Mesendoderm (in vitro differentiated cells): ENCODE results near the gene CCDC187.

Source experiments
- DNase-seq: peaks from one replicate; pipeline ENCODE4 v3.0.0; 2013
- H2AK5ac ChIP-seq: 2 replicates; pipeline ENCODE4 v1.6.1; 2013; ENCODE audit warnings: low read length, inconsistent platforms
- H2BK120ac ChIP-seq: 2 replicates; pipeline ENCODE4 v1.6.1; 2013; ENCODE audit warnings: low read depth, mild to moderate bottlenecking, low read length, moderate library complexity, mixed read lengths
- H2BK15ac ChIP-seq: replicated peaks from 2 replicates; pipeline ENCODE4 v1.6.1; 2013; ENCODE audit warnings: low read depth, mild to moderate bottlenecking, moderate library complexity
- H2BK5ac ChIP-seq: 2 replicates; pipeline ENCODE4 v1.6.1; 2013; ENCODE audit warnings: low read length, inconsistent platforms
- H3K18ac ChIP-seq: 2 replicates; pipeline ENCODE4 v1.6.1; 2013; ENCODE audit warnings: mild to moderate bottlenecking, low read length, mixed read lengths
- H3K23ac ChIP-seq: one replicate; pipeline ENCODE4 v1.6.1; 2013; ENCODE audit warnings: low read length
- H3K27ac ChIP-seq: 2 replicates; pipeline ENCODE4 v1.5.1; 2013; ENCODE audit warnings: low read depth, mild to moderate bottlenecking, inconsistent platforms, low read length, moderate library complexity
- H3K27me3 ChIP-seq: 2 replicates; pipeline ENCODE4 v1.6.1; 2013; ENCODE audit warnings: low read length, control low read depth, mild to moderate bottlenecking, inconsistent platforms; ENCODE audit not compliant: insufficient read depth, poor library complexity
- H3K36me3 ChIP-seq: 2 replicates; pipeline ENCODE4 v1.6.1; 2013; ENCODE audit warnings: low read length, inconsistent platforms; ENCODE audit not compliant: control insufficient read depth, insufficient read depth
- H3K4ac ChIP-seq: one replicate; pipeline ENCODE4 v1.6.1; 2013; ENCODE audit warnings: low read depth, mild to moderate bottlenecking, low read length, moderate library complexity
- H3K4me1 ChIP-seq: 2 replicates; pipeline ENCODE4 v1.6.1; 2013; ENCODE audit warnings: low read depth, low read length, inconsistent platforms; ENCODE audit not compliant: control insufficient read depth
- H3K4me2 ChIP-seq: 2 replicates; pipeline ENCODE4 v1.6.1; 2013; ENCODE audit warnings: low read length
- H3K4me3 ChIP-seq: 2 replicates; pipeline ENCODE4 v1.5.1; 2013; ENCODE audit warnings: mild to moderate bottlenecking, low read length
- H3K56ac ChIP-seq: one replicate; pipeline ENCODE4 v1.6.1; 2013; ENCODE audit warnings: low read length
- H3K79me1 ChIP-seq: 2 replicates; pipeline ENCODE4 v1.6.1; 2013; ENCODE audit warnings: low read length, inconsistent platforms
- H3K79me2 ChIP-seq: 2 replicates; pipeline ENCODE4 v1.6.1; 2013; ENCODE audit warnings: mild to moderate bottlenecking, low read length; ENCODE audit not compliant: control insufficient read depth, insufficient read depth
- H3K9ac ChIP-seq: 2 replicates; pipeline ENCODE4 v1.6.1; 2013; ENCODE audit warnings: low read length, inconsistent platforms
- H4K5ac ChIP-seq: one replicate; pipeline ENCODE4 v1.6.1; 2013; ENCODE audit warnings: low read length
- H4K8ac ChIP-seq: one replicate; pipeline ENCODE4 v1.6.1; 2013; ENCODE audit warnings: low read depth, mild to moderate bottlenecking, control low read depth, low read length, moderate library complexity
- WGBS: extraction: QIAGEN DNeasy Blood & Tissue Kit; methylation state at CpG from one replicate; pipeline ENCODE4 v1.1.7; 2013; ENCODE audit warnings: low lambda C conversion rate, missing lambda C conversion rate; ENCODE audit not compliant: insufficient coverage; ENCODE audit errors: extremely low coverage; 5-methylcytosine and 5-hydroxymethylcytosine counted together

CCDC187 gene

GRCh38 chr9:136204838-136205706, 98.8 kb downstream of the CCDC187 start, which contains the start of gene LHX3:
Gene LHX3 (minus strand): TSS chr9:136205128. CDS start chr9:136205012, 116 bp downstream.
- Histone ChIP-seq H3K9ac (no peak within 1 kb of the TSS), H3K36me3 (no peaks in the 10 kb centered on the region), H3K4me1 (no peaks in the 10 kb centered on the region), H2AK5ac (no peak within 1 kb of the TSS), H3K27me3 (peaks cover 45% of the 10 kb centered on the region), H3K23ac (no peak within 1 kb of the TSS), H3K4ac (no peak within 1 kb of the TSS), H2BK5ac (no peak within 1 kb of the TSS), H3K56ac (no peak within 1 kb of the TSS), H2BK15ac (no peak within 1 kb of the TSS), H3K79me1 (no peaks in the 10 kb centered on the region), H3K79me2 (no peaks in the 10 kb centered on the region), H3K27ac (no peak within 1 kb of the TSS), H3K18ac (no peak within 1 kb of the TSS), H3K4me2 (no peak within 1 kb of the TSS), H3K4me3 (no peak within 1 kb of the TSS), H2BK120ac (no peak within 1 kb of the TSS), H4K5ac (no peak within 1 kb of the TSS), H4K8ac (no peak within 1 kb of the TSS)
- no CpG with 5 or more reads among the region's 70 CpGs for WGBS
- DNase-seq, result no peak

- no peaks in the 10 kb centered on the region for H3K36me3 ChIP-seq
- H3K27me3 ChIP-seq, result peaks cover 52% of the 10 kb centered on the region
- no peaks in the 10 kb centered on the region for H3K79me2 ChIP-seq
- no CpG with 5 or more reads among the region's 25 CpGs for WGBS
- H3K4me1 ChIP-seq, result no peaks in the 10 kb centered on the region
- no peak overlapping the region for H2BK5ac ChIP-seq
- H3K27ac ChIP-seq, result no peak overlapping the region
- H3K9ac ChIP-seq, result no peak overlapping the region
- no peak overlapping the region for H3K56ac ChIP-seq
- no peak overlapping the region for H2BK120ac ChIP-seq
- H3K23ac ChIP-seq, result no peak overlapping the region
- no peak overlapping the region for H4K8ac ChIP-seq
- H3K4me3 ChIP-seq, result no peak overlapping the region
- H3K4ac ChIP-seq, result no peak overlapping the region
- H3K4me2 ChIP-seq, result no peak overlapping the region
- DNase-seq, result no peak
- no peak overlapping the region for H3K18ac ChIP-seq
- no peak overlapping the region for H2BK15ac ChIP-seq
- no peaks in the 10 kb centered on the region for H3K79me1 ChIP-seq
- no peak overlapping the region for H2AK5ac ChIP-seq
- no peak overlapping the region for H4K5ac ChIP-seq
Observed at GRCh38 chr9:136204145-136204805, 99.6 kb downstream of the CCDC187 start.

DNA sequence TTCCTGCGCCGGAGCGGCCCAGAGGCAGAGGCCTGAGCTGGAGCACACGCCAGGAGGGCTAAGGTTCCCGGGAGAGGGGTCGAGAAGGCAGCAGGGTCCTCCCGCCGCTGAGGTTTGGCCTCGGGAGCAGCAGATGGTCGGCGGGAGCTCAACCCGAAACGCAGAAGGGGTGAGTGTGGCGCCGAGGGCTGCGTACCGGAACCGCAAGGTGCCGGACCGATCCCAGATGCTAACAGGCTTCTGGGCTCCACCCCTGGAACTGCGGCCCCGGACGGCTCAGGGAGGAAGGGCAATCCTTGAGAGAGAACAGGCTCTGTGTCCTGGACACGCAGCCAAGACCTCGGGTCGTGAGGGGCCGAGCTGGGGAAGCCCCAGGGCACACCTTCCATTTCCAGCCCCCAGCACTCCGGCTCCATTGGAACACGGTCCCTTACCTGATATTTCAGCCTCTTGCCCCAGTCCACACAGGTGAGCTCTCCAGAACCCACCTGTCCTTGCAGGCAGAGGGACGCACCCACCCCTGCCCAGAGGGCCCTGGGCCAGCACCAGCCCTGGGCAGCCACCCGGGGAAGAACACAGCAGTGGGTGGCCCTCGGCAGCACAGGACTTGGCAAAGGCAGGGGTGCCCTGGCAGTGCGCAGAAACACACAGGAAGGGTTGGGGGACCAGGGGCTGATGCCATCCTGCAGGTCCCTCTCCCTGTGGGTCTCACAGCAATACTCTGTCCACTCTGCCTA, 100.3 kb downstream of the CCDC187 start:
- no peak overlapping the region for H3K56ac ChIP-seq
- no peaks in the 10 kb centered on the region for H3K79me2 ChIP-seq
- no peak overlapping the region for H3K18ac ChIP-seq
- H2BK15ac ChIP-seq, result no peak overlapping the region
- no peak overlapping the region for H4K8ac ChIP-seq
- H3K36me3 ChIP-seq, result no peaks in the 10 kb centered on the region
- H3K27me3 ChIP-seq, result peaks cover 54% of the 10 kb centered on the region
- no peak overlapping the region for H2AK5ac ChIP-seq
- H3K23ac ChIP-seq, result no peak overlapping the region
- no peak overlapping the region for H4K5ac ChIP-seq
- H3K4me2 ChIP-seq, result no peak overlapping the region
- H3K27ac ChIP-seq, result no peak overlapping the region
- H3K4ac ChIP-seq, result no peak overlapping the region
- no peak for DNase-seq
- H2BK120ac ChIP-seq, result no peak overlapping the region
- no CpG with 5 or more reads among the region's 33 CpGs for WGBS
- H3K4me3 ChIP-seq, result no peak overlapping the region
- no peaks in the 10 kb centered on the region for H3K4me1 ChIP-seq
- H3K79me1 ChIP-seq, result no peaks in the 10 kb centered on the region
- no peak overlapping the region for H3K9ac ChIP-seq
- no peak overlapping the region for H2BK5ac ChIP-seq

DNA sequence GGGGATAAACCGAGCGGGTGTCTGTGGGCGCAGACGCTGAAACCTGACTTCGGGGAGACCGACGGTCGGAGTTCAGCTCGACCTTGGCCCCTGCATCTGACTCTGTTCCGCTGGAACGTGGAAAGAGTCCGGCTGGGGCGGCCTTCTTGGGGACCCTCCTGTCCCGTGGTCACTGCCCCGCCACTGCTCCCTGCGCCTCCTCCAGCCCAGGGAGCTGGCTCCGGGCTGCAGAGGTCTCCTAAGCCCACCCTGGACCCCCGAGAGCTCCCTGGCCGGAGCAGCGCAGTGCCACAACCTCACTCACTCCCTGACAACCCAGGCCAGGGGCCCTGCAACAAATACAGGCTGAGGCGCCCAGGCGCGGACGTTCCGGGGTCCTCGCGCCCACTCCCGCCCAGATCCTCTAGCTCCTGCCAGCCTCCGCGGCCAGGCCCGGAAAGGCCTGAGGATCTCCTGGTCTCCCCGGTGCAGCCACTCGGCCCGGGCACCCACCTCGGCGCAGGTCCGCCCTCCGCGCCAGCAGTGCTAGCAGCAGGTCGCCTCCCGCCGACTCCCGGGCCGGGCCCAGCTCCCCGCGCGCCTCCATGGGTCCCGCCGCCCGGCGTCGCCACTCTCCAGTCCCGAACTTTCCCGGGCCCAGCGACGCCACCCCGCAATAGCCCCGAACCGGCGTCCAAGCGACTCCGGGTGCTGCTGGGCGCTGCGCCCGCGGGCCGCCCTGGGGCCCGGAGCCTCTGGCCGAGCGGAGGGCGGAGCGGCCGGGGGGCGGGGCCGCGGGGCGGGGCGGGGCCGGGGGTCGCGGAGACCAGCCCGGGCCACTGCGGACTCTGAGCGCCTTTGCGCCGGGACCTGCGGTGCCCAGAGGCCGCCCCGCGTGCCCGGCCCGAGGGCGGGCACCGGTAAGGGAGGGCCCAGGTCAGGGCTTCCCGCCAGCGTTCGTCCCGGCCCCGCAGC, 101.2 kb downstream of the CCDC187 start:
- no peak overlapping the region for H3K23ac ChIP-seq
- H4K8ac ChIP-seq, result no peak overlapping the region
- no peak overlapping the region for H3K56ac ChIP-seq
- H3K27me3 ChIP-seq, result peaks cover 62% of the 10 kb centered on the region
- no peak overlapping the region for H3K9ac ChIP-seq
- H2BK15ac ChIP-seq, result no peak overlapping the region
- H3K4me2 ChIP-seq, result no peak overlapping the region
- no peak overlapping the region for H3K27ac ChIP-seq
- H3K36me3 ChIP-seq, result no peaks in the 10 kb centered on the region
- WGBS, result no CpG with 5 or more reads among the region's 99 CpGs
- no peaks in the 10 kb centered on the region for H3K79me2 ChIP-seq
- H2BK120ac ChIP-seq, result no peak overlapping the region
- no peaks in the 10 kb centered on the region for H3K4me1 ChIP-seq
- DNase-seq, result no peak
- H4K5ac ChIP-seq, result no peak overlapping the region
- no peak overlapping the region for H2AK5ac ChIP-seq
- H3K79me1 ChIP-seq, result no peaks in the 10 kb centered on the region
- no peak overlapping the region for H3K4me3 ChIP-seq
- no peak overlapping the region for H3K4ac ChIP-seq
- H2BK5ac ChIP-seq, result no peak overlapping the region
- no peak overlapping the region for H3K18ac ChIP-seq
